ENCODE results near the gene FKBP4. TPM values are rescaled to one million over a fixed set of nuclear protein-coding genes. Genes with fewer than 3 reads are reported as not detected.

FKBP4 gene
- total RNA-seq, 2 donors from 2014 or later: 92.1 to 181 TPM

GRCh38 chr12:2833810-2834209 lies 39.0 kb downstream of the FKBP4 start:
- H3K27me3 Mint-ChIP-seq: peaks cover 0 to 2% of the 10 kb centered on the region in 2 donors
- DNase-seq (ENCODE audit: low spot score): no peak
- H3K36me3 Mint-ChIP-seq: no peaks in the 10 kb centered on the region
- no peak for ATAC-seq
- no peak overlapping the region for H3K4me3 Mint-ChIP-seq
- H3K4me1 Mint-ChIP-seq (ENCODE audit: low read depth in 2 of 2): peaks cover 0 to 11% of the 10 kb centered on the region in 2 donors
- no peak overlapping the region for H3K27ac Mint-ChIP-seq
- no peaks in the 10 kb centered on the region for H3K9me3 Mint-ChIP-seq

GRCh38 chr12:2834581-2835491 lies 40.1 kb downstream of the FKBP4 start, which contains the start of gene NRIP2:
NRIP2 (minus strand) TSS chr12:2835035; CDS start chr12:2834983, 52 bp downstream.
- H3K4me1 Mint-ChIP-seq (ENCODE audit: low read depth in 2 of 2): peaks cover 0 to 13% of the 10 kb centered on the region in 2 donors
- no peak within 1 kb of the TSS for H3K4me3 Mint-ChIP-seq
- peaks cover 0 to 2% of the 10 kb centered on the region in 2 donors for H3K27me3 Mint-ChIP-seq
- no peak within 1 kb of the TSS for H3K27ac Mint-ChIP-seq
- ATAC-seq (no peak), DNase-seq (ENCODE audit: low spot score) (no peak)
- H3K36me3 Mint-ChIP-seq: no peaks in the 10 kb centered on the region
- no peaks in the 10 kb centered on the region for H3K9me3 Mint-ChIP-seq

GRCh38 chr12:2835691-2836403 lies 41.1 kb downstream of the FKBP4 start:
- Mint-ChIP-seq H3K36me3 (no peaks in the 10 kb centered on the region), H3K27me3 (peaks cover 0 to 2% of the 10 kb centered on the region in 2 donors), H3K4me1 (ENCODE audit: low read depth in 2 of 2) (peaks cover 0 to 14% of the 10 kb centered on the region in 2 donors), H3K27ac (no peak overlapping the region), H3K4me3 (no peak overlapping the region), H3K9me3 (no peaks in the 10 kb centered on the region)
- ATAC-seq (no peak), DNase-seq (ENCODE audit: low spot score) (no peak)

GRCh38 chr12:2836574-2836973 lies 41.8 kb downstream of the FKBP4 start:
- H3K27me3 Mint-ChIP-seq: peaks cover 0 to 2% of the 10 kb centered on the region in 2 donors
- ATAC-seq (no peak), DNase-seq (ENCODE audit: low spot score) (no peak)
- H3K4me1 Mint-ChIP-seq (ENCODE audit: low read depth in 2 of 2): peaks cover 0 to 13% of the 10 kb centered on the region in 2 donors
- H3K4me3 Mint-ChIP-seq: no peak overlapping the region
- no peaks in the 10 kb centered on the region for H3K36me3 Mint-ChIP-seq
- H3K27ac Mint-ChIP-seq: no peak overlapping the region
- no peaks in the 10 kb centered on the region for H3K9me3 Mint-ChIP-seq

GRCh38 chr12:2841056-2841650 lies 46.4 kb downstream of the FKBP4 start:
- H3K36me3 Mint-ChIP-seq: no peaks in the 10 kb centered on the region

DNA sequence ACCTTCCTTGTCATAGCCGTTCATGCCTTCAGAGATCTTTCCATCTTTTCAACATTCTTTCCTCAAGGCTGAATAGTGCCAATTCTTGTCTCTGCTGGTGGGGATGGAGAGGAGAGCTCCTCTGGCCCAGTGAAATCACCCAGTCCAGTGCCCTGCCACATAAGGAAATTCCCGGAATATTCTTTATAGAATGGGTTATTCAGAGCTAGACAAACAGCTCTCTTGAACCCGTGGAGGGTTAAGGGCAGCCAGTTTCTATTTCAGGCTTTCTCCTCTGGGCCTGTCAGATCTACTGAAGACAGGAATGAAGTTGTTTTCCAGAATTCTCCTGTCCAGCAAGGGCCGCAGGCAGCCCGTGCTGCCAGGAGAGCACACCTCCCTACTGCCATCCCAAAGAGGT lies 48.2 kb downstream of the FKBP4 start:
- ATAC-seq (no peak), DNase-seq (ENCODE audit: low spot score) (no peak)
- no peak overlapping the region for H3K4me3 Mint-ChIP-seq
- no peaks in the 10 kb centered on the region for H3K9me3 Mint-ChIP-seq
- no peak overlapping the region for H3K27ac Mint-ChIP-seq
- no peaks in the 10 kb centered on the region for H3K36me3 Mint-ChIP-seq
- H3K4me1 Mint-ChIP-seq (ENCODE audit: low read depth in 2 of 2): peaks cover 0 to 3% of the 10 kb centered on the region in 2 donors
- H3K27me3 Mint-ChIP-seq: no peaks in the 10 kb centered on the region

More at GRCh38 chr12:2841056-2841650, 46.4 kb downstream of the FKBP4 start:
- DNase-seq (ENCODE audit: low spot score): no peak
- H3K9me3 Mint-ChIP-seq: no peaks in the 10 kb centered on the region
- H3K4me1 Mint-ChIP-seq (ENCODE audit: low read depth in 2 of 2): peaks cover 0 to 7% of the 10 kb centered on the region in 2 donors
- H3K4me3 Mint-ChIP-seq: no peak overlapping the region
- no peaks in the 10 kb centered on the region for H3K27me3 Mint-ChIP-seq
- ATAC-seq: no peak
- H3K27ac Mint-ChIP-seq: no peak overlapping the region

- Mint-ChIP-seq H3K9me3 (no peaks in the 10 kb centered on the region), H3K4me3 (no peak overlapping the region), H3K36me3 (no peaks in the 10 kb centered on the region), H3K27ac (no peak overlapping the region), H3K27me3 (no peaks in the 10 kb centered on the region), H3K4me1 (ENCODE audit: low read depth in 2 of 2) (peaks cover 0 to 2% of the 10 kb centered on the region in 2 donors)
- no peak for DNase-seq (ENCODE audit: low spot score)
- no peak for ATAC-seq
Measured at GRCh38 chr12:2844786-2845185, 50.0 kb downstream of the FKBP4 start.

GRCh38 chr12:2845280-2845679 lies 50.5 kb downstream of the FKBP4 start:
- no peaks in the 10 kb centered on the region for H3K36me3 Mint-ChIP-seq
- H3K27ac Mint-ChIP-seq: no peak overlapping the region
- H3K4me3 Mint-ChIP-seq: no peak overlapping the region
- DNase-seq (ENCODE audit: low spot score): no peak
- H3K9me3 Mint-ChIP-seq: no peaks in the 10 kb centered on the region
- H3K27me3 Mint-ChIP-seq: no peaks in the 10 kb centered on the region
- no peaks in the 10 kb centered on the region for H3K4me1 Mint-ChIP-seq (ENCODE audit: low read depth in 2 of 2)
- ATAC-seq: no peak

DNA sequence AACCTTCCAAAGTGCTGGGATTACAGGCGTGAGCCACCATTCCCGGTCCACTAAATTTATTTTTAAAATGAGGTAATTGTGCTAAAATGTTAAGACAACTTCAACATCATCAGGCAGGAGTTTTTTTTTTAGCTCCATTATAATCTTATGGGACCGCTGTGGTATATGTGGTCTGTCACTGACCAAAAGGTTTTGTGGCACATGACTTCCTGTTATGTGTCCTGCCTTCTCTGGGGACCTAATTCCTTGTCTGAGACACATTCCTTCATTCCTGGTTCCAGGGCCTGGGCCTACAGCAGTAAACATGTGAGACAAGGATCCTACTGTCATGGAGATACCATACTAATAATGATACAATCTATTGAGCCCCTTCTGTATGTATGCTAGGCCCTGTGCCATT lies 57.2 kb downstream of the FKBP4 start:
- Mint-ChIP-seq H3K9me3 (no peaks in the 10 kb centered on the region), H3K36me3 (no peaks in the 10 kb centered on the region), H3K4me3 (no peak overlapping the region), H3K27me3 (no peaks in the 10 kb centered on the region), H3K27ac (no peak overlapping the region), H3K4me1 (ENCODE audit: low read depth in 2 of 2) (no peaks in the 10 kb centered on the region)
- ATAC-seq (no peak), DNase-seq (ENCODE audit: low spot score) (no peak)

DNA sequence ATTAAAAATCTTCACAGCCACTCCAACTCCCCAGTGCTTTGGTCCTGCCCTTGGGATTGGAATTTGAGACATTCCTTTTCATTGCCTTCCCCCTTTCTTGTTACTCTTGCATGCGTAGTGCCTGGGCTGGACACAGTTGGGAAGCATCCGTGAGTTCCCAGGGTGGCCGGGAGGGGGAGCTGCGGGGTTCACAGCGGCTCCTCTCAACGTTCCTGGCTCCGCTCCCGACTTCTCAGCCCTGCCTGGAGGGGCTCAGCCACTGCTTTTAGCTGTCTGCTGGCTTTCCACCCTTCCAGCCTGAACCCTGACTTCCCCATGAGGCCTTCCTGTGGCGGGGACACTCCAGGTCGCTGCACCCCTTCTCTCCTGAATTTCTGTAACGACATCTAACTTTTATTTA lies 58.9 kb downstream of the FKBP4 start:
- Mint-ChIP-seq H3K36me3 (no peaks in the 10 kb centered on the region), H3K27ac (no peak overlapping the region), H3K27me3 (no peaks in the 10 kb centered on the region), H3K4me1 (ENCODE audit: low read depth in 2 of 2) (no peaks in the 10 kb centered on the region), H3K4me3 (no peak overlapping the region), H3K9me3 (no peaks in the 10 kb centered on the region)
- no peak for DNase-seq (ENCODE audit: low spot score)
- peak; percentile 55 to 76 for ATAC-seq

Other genes starting within 250 kb of the FKBP4 start
- 10 to 100 TPM; 28.2 to 65.1 TPM for gene ITFG2, start 17.7 kb downstream of the FKBP4 start, total RNA-seq
- not detected for gene NRIP2, start 40.1 kb downstream of the FKBP4 start, total RNA-seq
- gene TEX52, start 62.1 kb downstream of the FKBP4 start, total RNA-seq: not detected
- 100 to 1,000 TPM in 1 of 2 donors, 10 to 100 TPM in 1; 48.9 to 155 TPM for gene FOXM1, start 82.2 kb downstream of the FKBP4 start, total RNA-seq
- 10 to 100 TPM; 20.5 to 23.5 TPM for gene RHNO1, start 82.3 kb downstream of the FKBP4 start, total RNA-seq
- gene TULP3, start 95.9 kb downstream of the FKBP4 start, total RNA-seq: 10 to 100 TPM in 1 of 2 donors, 1 to 10 TPM in 1; 9.0 to 10.7 TPM
- under 1 TPM in 1 of 2 donors, not detected in 1; 0.33 TPM for gene TEAD4, start 164.4 kb downstream of the FKBP4 start, total RNA-seq

Measured in natural killer cell treated with Interleukin-12 subunit alpha and Interleukin-12 subunit beta and Interleukin-15 and Interleukin-18, amount 100 ng/mL, for 72 hours (primary cell).